Measurements from ENCODE around the gene DLX1.

GRCh38 chr2:172065111-172065510, 20.2 kb upstream of the DLX1 start:
- TF ChIP-seq POLR2AphosphoS5 (IDR thresholded peaks at IDR 0.05; ENCODE audit: low read depth) (no peak), EZH2phosphoT487 (IDR thresholded peaks at IDR 0.05; ENCODE audit: unreplicated experiment) (no peak), CTCF (conservative IDR thresholded peaks at IDR 0.05; ENCODE audit: low read depth in 2 of 2) (no peak), EZH2 (IDR thresholded peaks at IDR 0.05; ENCODE audit: low read depth, unreplicated experiment) (no peak), ETS1 (IDR thresholded peaks at IDR 0.05) (no peak), JUNB (IDR thresholded peaks at IDR 0.05; ENCODE audit: unreplicated experiment) (no peak), CREB1 (CRISPR knock-in tag; IDR thresholded peaks at IDR 0.05; ENCODE audit: low read depth) (no peak)

All from GM23338 (cell line).